GM06990 (cell line): Measurements from ENCODE around the gene RNF217.

Experiments
- DNase-seq: peaks from one replicate; pipeline ENCODE4 v3.0.0-alpha.2; 2011; ENCODE audit not compliant: insufficient read length; ENCODE audit errors: extremely low read depth
- H3K27me3 ChIP-seq: replicated peaks from 2 replicates; pipeline ENCODE4 v1.6.0; 2011; ENCODE audit warnings: low read length; ENCODE audit not compliant: control insufficient read depth, insufficient read depth
- H3K36me3 ChIP-seq: 2 replicates; pipeline ENCODE4 v1.5.1; 2011; ENCODE audit warnings: low read length; ENCODE audit not compliant: control insufficient read depth, insufficient read depth
- H3K4me3 ChIP-seq: replicated peaks from 2 replicates; pipeline ENCODE4 v1.5.1; 2011; ENCODE audit warnings: low read depth, mild to moderate bottlenecking, control low read depth, low read length
- TF ChIP-seq, protein P1 (sequence below): IDR thresholded peaks from 2 replicates; pipeline ENCODE4 v1.5.1; 2011; ENCODE audit warnings: low read length, control low read depth, mild to moderate bottlenecking, inconsistent platforms; ENCODE audit not compliant: insufficient read depth, poor library complexity, severe bottlenecking

Gene RNF217

DNA sequence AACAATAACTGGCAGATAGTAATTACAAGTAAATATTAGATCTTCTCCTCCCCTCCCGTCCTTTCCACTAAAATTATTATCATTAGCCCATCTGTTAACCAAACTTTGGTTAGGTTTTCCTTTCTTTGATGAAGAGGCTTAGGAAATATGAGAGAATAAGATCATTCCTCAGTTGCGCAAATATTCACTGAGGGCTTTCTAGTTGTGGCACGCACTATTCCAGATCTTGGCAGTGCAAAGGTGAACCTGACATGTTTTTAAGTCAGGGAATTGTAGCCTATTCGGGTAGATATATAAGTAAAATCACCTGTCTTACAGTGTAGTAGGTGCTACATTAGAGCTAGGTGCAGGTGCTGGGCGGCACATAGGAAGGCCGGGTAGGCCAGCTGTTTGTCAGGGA, 31.1 kb downstream of the RNF217 start:
- no peak for DNase-seq
- Histone ChIP-seq H3K27me3 (no peaks in the 10 kb centered on the region), H3K4me3 (no peak overlapping the region), H3K36me3 (no peaks in the 10 kb centered on the region)
- TF ChIP-seq, protein P1, sequence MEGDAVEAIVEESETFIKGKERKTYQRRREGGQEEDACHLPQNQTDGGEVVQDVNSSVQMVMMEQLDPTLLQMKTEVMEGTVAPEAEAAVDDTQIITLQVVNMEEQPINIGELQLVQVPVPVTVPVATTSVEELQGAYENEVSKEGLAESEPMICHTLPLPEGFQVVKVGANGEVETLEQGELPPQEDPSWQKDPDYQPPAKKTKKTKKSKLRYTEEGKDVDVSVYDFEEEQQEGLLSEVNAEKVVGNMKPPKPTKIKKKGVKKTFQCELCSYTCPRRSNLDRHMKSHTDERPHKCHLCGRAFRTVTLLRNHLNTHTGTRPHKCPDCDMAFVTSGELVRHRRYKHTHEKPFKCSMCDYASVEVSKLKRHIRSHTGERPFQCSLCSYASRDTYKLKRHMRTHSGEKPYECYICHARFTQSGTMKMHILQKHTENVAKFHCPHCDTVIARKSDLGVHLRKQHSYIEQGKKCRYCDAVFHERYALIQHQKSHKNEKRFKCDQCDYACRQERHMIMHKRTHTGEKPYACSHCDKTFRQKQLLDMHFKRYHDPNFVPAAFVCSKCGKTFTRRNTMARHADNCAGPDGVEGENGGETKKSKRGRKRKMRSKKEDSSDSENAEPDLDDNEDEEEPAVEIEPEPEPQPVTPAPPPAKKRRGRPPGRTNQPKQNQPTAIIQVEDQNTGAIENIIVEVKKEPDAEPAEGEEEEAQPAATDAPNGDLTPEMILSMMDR: no peak

GRCh38 chr6:124994648-124995047, 32.4 kb downstream of the RNF217 start:
- Histone ChIP-seq H3K4me3 (no peak overlapping the region), H3K27me3 (no peaks in the 10 kb centered on the region), H3K36me3 (no peaks in the 10 kb centered on the region)
- no peak for DNase-seq
- TF ChIP-seq, protein P1: no peak

DNA sequence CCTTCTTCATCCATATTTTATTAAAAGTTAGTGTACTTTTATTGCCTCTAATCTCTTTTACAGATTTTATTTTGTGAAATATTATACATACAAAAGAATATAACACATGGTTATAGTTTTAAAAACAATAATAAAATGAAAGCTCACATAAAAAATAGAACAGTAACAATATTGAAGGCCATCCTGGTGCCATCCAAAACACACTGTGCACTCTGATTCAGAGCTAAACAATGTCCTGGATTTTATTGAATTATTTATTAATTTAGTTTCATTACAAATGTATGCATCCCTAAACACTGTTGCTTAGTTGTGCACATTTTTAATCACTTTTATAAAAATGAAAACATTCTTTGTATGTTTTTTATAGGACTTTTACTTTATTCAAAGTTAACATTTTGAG, 32.9 kb downstream of the RNF217 start:
- no peak for DNase-seq
- no peaks in the 10 kb centered on the region for H3K27me3 ChIP-seq
- no peak overlapping the region for H3K4me3 ChIP-seq
- TF ChIP-seq, protein P1: no peak
- H3K36me3 ChIP-seq: no peaks in the 10 kb centered on the region

DNA sequence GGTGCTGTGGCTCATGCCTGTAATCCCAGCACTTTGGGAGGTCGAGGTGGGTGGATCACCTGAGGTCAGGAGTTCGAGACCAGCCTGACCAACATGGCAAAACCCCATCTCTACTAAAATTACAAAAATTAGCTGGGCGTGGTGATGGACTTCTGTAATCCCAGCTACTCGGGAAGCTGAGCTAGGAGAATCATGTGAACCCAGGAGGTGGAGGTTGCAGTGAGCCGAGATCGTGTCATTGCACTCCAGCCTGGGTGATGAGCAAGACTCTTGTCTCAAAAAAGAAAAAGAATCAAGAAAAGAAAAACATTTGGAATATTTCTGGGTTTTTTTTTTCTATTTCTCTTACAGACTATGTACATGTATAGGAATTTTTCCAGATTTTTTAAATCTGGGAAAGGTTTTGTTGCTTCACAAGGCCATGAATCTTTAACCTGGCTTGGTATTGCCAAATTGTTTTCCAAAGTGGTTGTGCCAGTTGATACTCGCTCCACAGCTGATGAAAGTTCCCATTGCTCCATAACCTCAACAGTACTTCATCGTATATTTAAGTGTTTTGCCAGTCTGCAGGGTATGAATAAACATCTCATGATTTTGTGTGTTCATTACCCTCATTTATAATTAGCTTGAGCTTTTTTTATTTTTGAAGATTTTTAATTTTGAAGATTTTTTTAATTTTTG, 33.5 kb downstream of the RNF217 start:
- Histone ChIP-seq H3K27me3 (no peaks in the 10 kb centered on the region), H3K36me3 (no peaks in the 10 kb centered on the region), H3K4me3 (no peak overlapping the region)
- DNase-seq: no peak
- TF ChIP-seq, protein P1: no peak

DNA sequence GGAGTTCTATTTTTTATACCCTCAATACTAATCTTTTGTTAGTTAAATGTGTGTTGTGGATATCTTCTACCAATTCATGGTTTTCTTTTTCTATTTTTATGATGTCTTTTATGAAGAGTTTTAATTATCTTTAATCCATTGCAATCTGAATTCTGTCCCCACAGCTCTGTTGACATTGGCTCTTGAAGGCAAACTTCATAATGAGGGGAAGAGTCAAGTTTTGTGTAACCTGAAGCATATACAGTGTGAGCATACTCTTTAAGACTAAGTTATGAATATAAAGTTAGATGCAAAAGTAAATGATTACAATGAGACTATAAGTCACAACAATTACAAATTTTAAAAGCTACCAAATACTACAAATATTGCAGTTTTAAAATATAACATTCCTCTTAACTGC, 34.2 kb downstream of the RNF217 start:
- DNase-seq: no peak
- H3K36me3 ChIP-seq: no peaks in the 10 kb centered on the region
- H3K4me3 ChIP-seq: no peak overlapping the region
- no peaks in the 10 kb centered on the region for H3K27me3 ChIP-seq
- TF ChIP-seq, protein P1: no peak
